HEK293 (cell line): Measurements from ENCODE around the gene INPP5A.

ENCODE experiments used
- BCL11A ChIP-seq: fragments of 450-650 bp; formaldehyde crosslinking; IDR thresholded peaks from 2 replicates; pipeline ENCODE4 v1.5.1; 2016; ENCODE audit warnings: low read depth, missing biosample characterization, missing genetic modification characterization
- GLI2 ChIP-seq: fragments of 450-650 bp; formaldehyde crosslinking; IDR thresholded peaks from 2 replicates; pipeline ENCODE4; 2017; ENCODE audit warnings: missing biosample characterization, missing genetic modification characterization, low read depth, borderline replicate concordance
- GLIS1 ChIP-seq: fragments of 450-650 bp; formaldehyde crosslinking; IDR thresholded peaks from 2 replicates; pipeline ENCODE4 v1.5.1; 2016; ENCODE audit warnings: missing biosample characterization, missing genetic modification characterization
- IKZF3 ChIP-seq: fragments of 450-650 bp; IDR thresholded peaks from 2 replicates; pipeline ENCODE4 v1.5.0; 2018; ENCODE audit warnings: missing biosample characterization, mild to moderate bottlenecking, missing genetic modification characterization, moderate library complexity
- KLF16 ChIP-seq: fragments of 450-650 bp; formaldehyde crosslinking; IDR thresholded peaks from 2 replicates; pipeline ENCODE4 v1.5.1; 2017; ENCODE audit warnings: missing biosample characterization, missing genetic modification characterization
- REPIN1 ChIP-seq: fragments of 450-650 bp; formaldehyde crosslinking; IDR thresholded peaks from 2 replicates; pipeline ENCODE4 v1.5.1; 2017; ENCODE audit warnings: missing biosample characterization, missing genetic modification characterization, low read depth
- TCF7L2 ChIP-seq: IDR thresholded peaks from 2 replicates; pipeline ENCODE4 v1.6.1; 2011; ENCODE audit warnings: low read depth, mild to moderate bottlenecking, inconsistent platforms, low read length, moderate library complexity, borderline replicate concordance
- TRIM28 ChIP-seq: IDR thresholded peaks from 2 replicates; pipeline ENCODE4 v1.6.1; 2011; ENCODE audit warnings: low read length, control low read depth, borderline replicate concordance
- ZBTB49 ChIP-seq: fragments of 450-650 bp; formaldehyde crosslinking; IDR thresholded peaks from 2 replicates; pipeline ENCODE4 v1.5.1; 2016; ENCODE audit warnings: missing biosample characterization, missing genetic modification characterization, low read depth
- ZFP69B ChIP-seq: fragments of 450-650 bp; formaldehyde crosslinking; IDR thresholded peaks from 2 replicates; pipeline ENCODE4 v1.5.1; 2016; ENCODE audit warnings: missing biosample characterization, missing genetic modification characterization
- ZIC2 ChIP-seq: fragments of 450-650 bp; formaldehyde crosslinking; IDR thresholded peaks from 2 replicates; pipeline ENCODE4 v1.5.1; 2016; ENCODE audit warnings: missing biosample characterization, missing genetic modification characterization
- ZNF10 ChIP-seq: fragments of 450-650 bp; formaldehyde crosslinking; IDR thresholded peaks from 2 replicates; pipeline ENCODE4 v1.5.1; 2017; ENCODE audit warnings: missing biosample characterization, missing genetic modification characterization
- ZNF184 ChIP-seq: fragments of 450-650 bp; IDR thresholded peaks from 2 replicates; pipeline ENCODE4 v1.5.1; 2018; ENCODE audit warnings: missing biosample characterization, mild to moderate bottlenecking, missing genetic modification characterization
- ZNF211 ChIP-seq: fragments of 450-650 bp; formaldehyde crosslinking; IDR thresholded peaks from 2 replicates; pipeline ENCODE4 v1.5.1; 2016; ENCODE audit warnings: low read depth, missing biosample characterization, missing genetic modification characterization
- ZNF214 ChIP-seq: fragments of 450-650 bp; formaldehyde crosslinking; IDR thresholded peaks from 2 replicates; pipeline ENCODE4 v1.5.1; 2017; ENCODE audit warnings: missing biosample characterization, mild to moderate bottlenecking, missing genetic modification characterization, borderline replicate concordance
- ZNF23 ChIP-seq: fragments of 450-650 bp; formaldehyde crosslinking; IDR thresholded peaks from 2 replicates; pipeline ENCODE4 v1.5.1; 2016; ENCODE audit warnings: missing biosample characterization, missing genetic modification characterization, borderline replicate concordance
- ZNF24 ChIP-seq: fragments of 450-650 bp; formaldehyde crosslinking; IDR thresholded peaks from 2 replicates; pipeline ENCODE4 v1.5.1; 2016; ENCODE audit warnings: missing biosample characterization, missing genetic modification characterization
- ZNF280C ChIP-seq: fragments of 450-650 bp; formaldehyde crosslinking; IDR thresholded peaks from 2 replicates; pipeline ENCODE4 v1.5.1; 2016; ENCODE audit warnings: missing biosample characterization, missing genetic modification characterization
- ZNF302 ChIP-seq: fragments of 450-650 bp; formaldehyde crosslinking; IDR thresholded peaks from 2 replicates; pipeline ENCODE4 v1.5.1; 2016; ENCODE audit warnings: missing biosample characterization, missing genetic modification characterization, low read depth
- ZNF350 ChIP-seq: fragments of 450-650 bp; formaldehyde crosslinking; IDR thresholded peaks from 2 replicates; pipeline ENCODE4 v1.5.0; 2017; ENCODE audit warnings: missing biosample characterization, mild to moderate bottlenecking, missing genetic modification characterization
- ZNF366 ChIP-seq: fragments of 450-650 bp; formaldehyde crosslinking; conservative IDR thresholded peaks from 2 replicates; pipeline ENCODE4 v1.5.1; 2016; ENCODE audit warnings: missing biosample characterization, missing genetic modification characterization
- ZNF423 ChIP-seq: fragments of 450-650 bp; formaldehyde crosslinking; IDR thresholded peaks from 2 replicates; pipeline ENCODE4 v1.5.1; 2016; ENCODE audit warnings: missing biosample characterization, missing genetic modification characterization
- ZNF549 ChIP-seq: fragments of 450-650 bp; IDR thresholded peaks from 2 replicates; pipeline ENCODE4 v1.5.1; 2018; ENCODE audit warnings: missing biosample characterization, missing genetic modification characterization, mild to moderate bottlenecking, inconsistent platforms, moderate library complexity
- ZNF571 ChIP-seq: fragments of 450-650 bp; formaldehyde crosslinking; IDR thresholded peaks from 2 replicates; pipeline ENCODE4 v1.5.0; 2017; ENCODE audit warnings: missing biosample characterization, missing genetic modification characterization
- ZNF692 ChIP-seq: fragments of 450-650 bp; formaldehyde crosslinking; IDR thresholded peaks from 2 replicates; pipeline ENCODE4 v1.5.1; 2016; ENCODE audit warnings: missing biosample characterization, missing genetic modification characterization
- ZNF701 ChIP-seq: fragments of 450-650 bp; formaldehyde crosslinking; IDR thresholded peaks from 2 replicates; pipeline ENCODE4 v1.5.1; 2016; ENCODE audit warnings: missing biosample characterization, missing genetic modification characterization
- ZNF768 ChIP-seq: fragments of 450-650 bp; formaldehyde crosslinking; IDR thresholded peaks from 2 replicates; pipeline ENCODE4 v1.5.1; 2018; ENCODE audit warnings: missing biosample characterization, mild to moderate bottlenecking, missing genetic modification characterization
- ZNF785 ChIP-seq: fragments of 450-650 bp; formaldehyde crosslinking; IDR thresholded peaks from 2 replicates; pipeline ENCODE4 v1.5.1; 2016; ENCODE audit warnings: missing biosample characterization, missing genetic modification characterization
- ZSCAN18 ChIP-seq: fragments of 450-650 bp; formaldehyde crosslinking; IDR thresholded peaks from 2 replicates; pipeline ENCODE4 v1.5.1; 2016; ENCODE audit warnings: missing biosample characterization, missing genetic modification characterization
- TF ChIP-seq, protein P1 (sequence below): fragments of 450-650 bp; formaldehyde crosslinking; IDR thresholded peaks from 2 replicates; pipeline ENCODE4 v1.5.1; 2016; ENCODE audit warnings: missing biosample characterization, missing genetic modification characterization
- TF ChIP-seq, protein P2 (sequence below): fragments of 450-650 bp; formaldehyde crosslinking; IDR thresholded peaks from 2 replicates; pipeline ENCODE4 v1.5.1; 2016; ENCODE audit warnings: missing biosample characterization, missing genetic modification characterization

The INPP5A gene

GRCh38 chr10:132536877-132537683, 507 bp upstream of the INPP5A start (continued):
- no peak for TF ChIP-seq ZNF23 (tag by site-specific recombination)
- TF ChIP-seq ZNF10 (tag by site-specific recombination), result no peak
- no peak for TF ChIP-seq ZNF571 (tag by site-specific recombination)
- TF ChIP-seq REPIN1 (tag by site-specific recombination), result no peak
- TF ChIP-seq ZNF366 (tag by site-specific recombination), result no peak
- TF ChIP-seq ZNF214, result no peak
- peak; percentile 94 for TF ChIP-seq ZFP69B (tag by site-specific recombination)
- no peak for TF ChIP-seq ZSCAN18 (tag by site-specific recombination)
- TF ChIP-seq ZNF423, result no peak
- peak; percentile 99 for TF ChIP-seq ZNF692 (tag by site-specific recombination)
- no peak for TF ChIP-seq ZNF701 (tag by site-specific recombination)
- no peak for TF ChIP-seq ZNF280C (tag by site-specific recombination)
- TF ChIP-seq ZNF549, result no peak
- TF ChIP-seq ZNF350, result no peak
- TF ChIP-seq, protein P1, sequence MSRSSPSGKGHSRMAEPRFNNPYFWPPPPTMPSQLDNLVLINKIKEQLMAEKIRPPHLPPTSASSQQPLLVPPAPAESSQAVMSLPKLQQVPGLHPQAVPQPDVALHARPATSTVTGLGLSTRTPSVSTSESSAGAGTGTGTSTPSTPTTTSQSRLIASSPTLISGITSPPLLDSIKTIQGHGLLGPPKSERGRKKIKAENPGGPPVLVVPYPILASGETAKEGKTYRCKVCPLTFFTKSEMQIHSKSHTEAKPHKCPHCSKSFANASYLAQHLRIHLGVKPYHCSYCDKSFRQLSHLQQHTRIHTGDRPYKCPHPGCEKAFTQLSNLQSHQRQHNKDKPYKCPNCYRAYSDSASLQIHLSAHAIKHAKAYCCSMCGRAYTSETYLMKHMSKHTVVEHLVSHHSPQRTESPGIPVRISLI (tag by site-specific recombination), result no peak
- no peak for TF ChIP-seq ZNF211 (tag by site-specific recombination)
- TF ChIP-seq, protein P2, sequence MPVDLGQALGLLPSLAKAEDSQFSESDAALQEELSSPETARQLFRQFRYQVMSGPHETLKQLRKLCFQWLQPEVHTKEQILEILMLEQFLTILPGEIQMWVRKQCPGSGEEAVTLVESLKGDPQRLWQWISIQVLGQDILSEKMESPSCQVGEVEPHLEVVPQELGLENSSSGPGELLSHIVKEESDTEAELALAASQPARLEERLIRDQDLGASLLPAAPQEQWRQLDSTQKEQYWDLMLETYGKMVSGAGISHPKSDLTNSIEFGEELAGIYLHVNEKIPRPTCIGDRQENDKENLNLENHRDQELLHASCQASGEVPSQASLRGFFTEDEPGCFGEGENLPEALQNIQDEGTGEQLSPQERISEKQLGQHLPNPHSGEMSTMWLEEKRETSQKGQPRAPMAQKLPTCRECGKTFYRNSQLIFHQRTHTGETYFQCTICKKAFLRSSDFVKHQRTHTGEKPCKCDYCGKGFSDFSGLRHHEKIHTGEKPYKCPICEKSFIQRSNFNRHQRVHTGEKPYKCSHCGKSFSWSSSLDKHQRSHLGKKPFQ (tag by site-specific recombination), result no peak
- no peak for TF ChIP-seq ZNF785 (tag by site-specific recombination)
- TF ChIP-seq BCL11A, result no peak
- no peak for TF ChIP-seq IKZF3 (tag by site-specific recombination)
- no peak for TF ChIP-seq TRIM28
- no peak for TF ChIP-seq ZNF768
- TF ChIP-seq ZNF184 (tag by site-specific recombination), result no peak
- no peak for TF ChIP-seq ZNF24 (tag by site-specific recombination)
- TF ChIP-seq ZBTB49 (tag by site-specific recombination), result no peak
- peak; percentile 34; the same call in 1 of the 2 replicates for TF ChIP-seq GLIS1 (tag by site-specific recombination)
- TF ChIP-seq GLI2 (tag by site-specific recombination), result no peak
- no peak for TF ChIP-seq TCF7L2
- TF ChIP-seq KLF16, result no peak; the same call in 1 of the 2 replicates
- no peak for TF ChIP-seq ZIC2 (tag by site-specific recombination)
- no peak for TF ChIP-seq ZNF302 (tag by site-specific recombination)
